Measurements from ENCODE around the gene ARID1B. TPM values are rescaled to one million over a fixed set of nuclear protein-coding genes. Genes with fewer than 3 reads are reported as not detected.

ARID1B gene
- total RNA-seq, 4 donors from 2014 or later: 157 to 315 (median 206) TPM

DNA sequence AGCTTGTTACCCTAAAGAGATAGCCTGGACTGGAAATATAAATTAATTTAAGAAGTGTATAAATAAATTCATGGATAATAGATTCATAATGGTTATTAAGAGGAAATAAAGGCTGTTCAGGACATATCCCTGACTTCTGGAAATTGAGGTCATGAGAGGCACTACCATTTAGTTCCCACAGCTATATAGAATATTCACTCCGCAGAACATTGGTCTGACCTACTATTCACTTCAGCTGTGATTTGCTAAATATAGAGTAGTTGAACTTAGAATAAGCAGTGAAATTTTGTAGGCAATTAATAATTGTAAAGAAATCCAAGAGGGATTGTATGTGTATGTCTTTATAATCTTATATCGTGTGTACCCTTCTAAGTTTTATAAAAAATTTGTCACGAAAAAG, 112.8 kb downstream of the ARID1B start:
- H3K27me3 ChIP-seq: no peaks in the 10 kb centered on the region
- H3K27ac ChIP-seq: no peak overlapping the region
- H3K36me3 ChIP-seq: no peaks in the 10 kb centered on the region
- TF ChIP-seq, protein P1, sequence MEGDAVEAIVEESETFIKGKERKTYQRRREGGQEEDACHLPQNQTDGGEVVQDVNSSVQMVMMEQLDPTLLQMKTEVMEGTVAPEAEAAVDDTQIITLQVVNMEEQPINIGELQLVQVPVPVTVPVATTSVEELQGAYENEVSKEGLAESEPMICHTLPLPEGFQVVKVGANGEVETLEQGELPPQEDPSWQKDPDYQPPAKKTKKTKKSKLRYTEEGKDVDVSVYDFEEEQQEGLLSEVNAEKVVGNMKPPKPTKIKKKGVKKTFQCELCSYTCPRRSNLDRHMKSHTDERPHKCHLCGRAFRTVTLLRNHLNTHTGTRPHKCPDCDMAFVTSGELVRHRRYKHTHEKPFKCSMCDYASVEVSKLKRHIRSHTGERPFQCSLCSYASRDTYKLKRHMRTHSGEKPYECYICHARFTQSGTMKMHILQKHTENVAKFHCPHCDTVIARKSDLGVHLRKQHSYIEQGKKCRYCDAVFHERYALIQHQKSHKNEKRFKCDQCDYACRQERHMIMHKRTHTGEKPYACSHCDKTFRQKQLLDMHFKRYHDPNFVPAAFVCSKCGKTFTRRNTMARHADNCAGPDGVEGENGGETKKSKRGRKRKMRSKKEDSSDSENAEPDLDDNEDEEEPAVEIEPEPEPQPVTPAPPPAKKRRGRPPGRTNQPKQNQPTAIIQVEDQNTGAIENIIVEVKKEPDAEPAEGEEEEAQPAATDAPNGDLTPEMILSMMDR (IDR thresholded peaks at IDR 0.05): no peak
- no peak overlapping the region for H3K4me3 ChIP-seq (replicated peaks in 1 of 3)
- H3K4me1 ChIP-seq: peaks cover 26 to 32% of the 10 kb centered on the region in 2 donors
- no peaks in the 10 kb centered on the region for H3K9me3 ChIP-seq
- 96 to 98% methylated on average over 3 of the region's 3 CpGs for WGBS, 2 donors
- intact Hi-C loops (cut with DNase I): no loop called here
- no peak for DNase-seq

DNA sequence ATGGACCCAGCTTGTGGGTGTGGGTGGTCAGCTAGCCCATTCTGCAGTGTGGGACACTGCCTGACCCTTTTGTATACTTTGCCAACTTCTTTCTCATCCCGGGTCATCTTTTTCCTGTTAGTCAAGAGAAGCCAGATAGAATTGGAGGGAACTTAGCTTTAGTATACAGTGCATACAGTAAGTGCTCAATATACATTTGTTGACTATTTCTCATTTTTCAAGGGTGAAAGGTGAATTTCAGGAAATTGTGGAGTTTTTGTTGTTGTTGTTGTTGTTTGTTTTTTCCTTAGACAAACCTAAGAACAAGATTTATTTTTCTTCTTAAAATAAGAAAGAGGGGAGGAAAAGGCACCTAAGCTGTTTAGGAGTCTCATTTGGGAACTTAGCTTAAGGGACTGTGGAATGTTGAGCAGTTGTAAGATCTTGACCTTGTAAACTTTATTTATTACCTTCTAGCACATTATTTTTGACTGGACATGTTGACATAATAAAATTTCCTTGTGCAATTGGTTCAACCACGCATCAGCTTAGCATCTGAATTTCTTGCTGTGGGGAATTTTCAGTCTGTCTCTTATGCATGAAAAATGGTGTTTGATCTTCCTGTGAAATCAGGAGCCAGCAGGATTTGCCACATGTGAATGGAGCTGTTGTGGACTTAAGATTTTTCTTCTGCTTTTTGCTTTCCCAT, 113.6 kb downstream of the ARID1B start:
- peaks cover 26 to 37% of the 10 kb centered on the region in 2 donors for H3K4me1 ChIP-seq

DNA sequence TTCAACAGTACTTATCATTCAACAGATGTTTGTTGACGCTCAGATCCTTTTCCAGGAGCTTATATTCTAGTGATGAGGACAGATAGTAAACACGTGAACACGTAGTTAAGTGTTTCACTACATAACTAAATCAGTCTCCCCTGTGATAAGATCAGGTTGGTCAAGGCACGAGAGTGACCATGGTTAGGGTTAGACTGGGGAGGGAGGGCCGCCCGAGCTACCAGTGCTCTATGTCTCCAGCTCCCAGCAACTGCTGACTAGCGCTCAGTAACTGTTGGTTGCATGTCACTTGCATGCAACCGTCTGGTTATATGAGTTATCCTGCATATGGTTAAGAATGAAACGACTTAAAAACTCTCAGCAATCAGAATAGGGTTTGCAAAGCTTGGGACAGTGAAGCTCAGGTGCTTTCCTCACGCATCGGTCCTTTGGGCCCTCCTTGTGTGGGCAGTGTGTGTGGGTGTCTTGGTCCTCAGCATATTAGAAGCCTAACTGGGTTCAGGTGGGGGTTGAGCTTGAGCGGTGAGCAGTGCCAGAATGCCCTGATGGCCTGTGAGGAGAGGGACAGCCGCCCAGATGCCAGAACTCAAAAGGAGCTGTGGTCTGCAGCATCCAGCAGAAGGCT, 120.8 kb downstream of the ARID1B start:
- DNase-seq: no peak
- Histone ChIP-seq H3K9me3 (no peaks in the 10 kb centered on the region), H3K4me3 (replicated peaks in 1 of 3) (no peak overlapping the region), H3K36me3 (no peaks in the 10 kb centered on the region), H3K27me3 (no peaks in the 10 kb centered on the region), H3K27ac (no peak overlapping the region), H3K4me1 (peaks cover 21 to 47% of the 10 kb centered on the region in 2 donors)
- TF ChIP-seq POLR2A (IDR thresholded peaks at IDR 0.05): no peak
- TF ChIP-seq, protein P1 (IDR thresholded peaks at IDR 0.05): no peak
- intact Hi-C loops (cut with DNase I): no loop called here
- 95 to 96% methylated on average over 13 of the region's 13 CpGs for WGBS, 2 donors

More for the DNA sequence above, 113.6 kb downstream of the ARID1B start:
- Histone ChIP-seq H3K36me3 (no peaks in the 10 kb centered on the region), H3K27me3 (no peaks in the 10 kb centered on the region), H3K9me3 (no peaks in the 10 kb centered on the region), H3K4me3 (replicated peaks in 1 of 3) (no peak overlapping the region), H3K27ac (no peak overlapping the region)
- intact Hi-C loops (cut with DNase I): no loop called here
- TF ChIP-seq POLR2A (IDR thresholded peaks at IDR 0.05): no peak
- TF ChIP-seq, protein P1 (IDR thresholded peaks at IDR 0.05): no peak
- 56 to 62% methylated on average over 2 of the region's 2 CpGs for WGBS, 2 donors
- DNase-seq: no peak

- Histone ChIP-seq H3K36me3 (no peaks in the 10 kb centered on the region), H3K27ac (no peak overlapping the region), H3K27me3 (no peaks in the 10 kb centered on the region), H3K9me3 (no peaks in the 10 kb centered on the region), H3K4me1 (peaks cover 21 to 47% of the 10 kb centered on the region in 2 donors), H3K4me3 (replicated peaks in 1 of 3) (no peak overlapping the region)
- TF ChIP-seq, protein P1 (IDR thresholded peaks at IDR 0.05): no peak
- no peak for TF ChIP-seq POLR2A (IDR thresholded peaks at IDR 0.05)
- no peak for DNase-seq
- intact Hi-C loops (cut with DNase I): no loop called here
- WGBS, 2 donors: 96 to 97% methylated on average over 4 of the region's 4 CpGs
Measured at GRCh38 chr6:156899071-156899470, 121.9 kb downstream of the ARID1B start.

DNA sequence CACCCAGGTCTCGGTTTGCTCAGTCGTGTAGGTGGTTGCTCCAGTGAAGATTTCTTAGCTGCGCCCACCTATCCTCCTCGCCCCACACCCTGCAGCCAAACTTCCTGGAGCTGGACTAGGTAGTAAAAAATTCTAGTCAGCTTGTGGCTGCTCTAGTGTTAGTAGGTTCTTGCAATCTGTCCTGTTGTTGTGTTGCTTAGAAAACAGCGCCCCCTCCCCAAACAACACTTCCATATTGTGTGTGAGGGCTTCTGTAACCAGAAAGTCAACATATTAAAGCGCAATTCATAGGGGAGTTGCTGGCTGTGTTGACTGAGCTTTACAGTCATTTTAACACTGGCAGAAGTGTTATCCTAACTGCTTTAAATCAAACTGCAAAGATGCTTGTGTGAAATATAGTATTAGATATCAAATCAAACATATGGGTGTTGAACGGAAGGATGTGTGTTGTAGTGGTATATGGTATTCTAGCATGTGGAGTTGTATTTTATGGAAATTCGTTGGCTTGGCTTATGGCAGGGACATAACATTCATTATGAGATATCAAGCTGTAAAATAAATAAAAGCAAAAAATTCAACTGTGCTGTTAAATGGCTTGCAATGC, 122.5 kb downstream of the ARID1B start:
- Histone ChIP-seq H3K27me3 (no peaks in the 10 kb centered on the region), H3K36me3 (no peaks in the 10 kb centered on the region), H3K27ac (no peak overlapping the region), H3K9me3 (no peaks in the 10 kb centered on the region), H3K4me3 (replicated peaks in 1 of 3) (no peak overlapping the region), H3K4me1 (peaks cover 21 to 45% of the 10 kb centered on the region in 2 donors)
- 92 to 95% methylated on average over 7 to 8 of the region's 8 CpGs for WGBS, 2 donors
- no peak for DNase-seq
- intact Hi-C loops (cut with DNase I): no loop called here
- TF ChIP-seq POLR2A (IDR thresholded peaks at IDR 0.05): no peak
- TF ChIP-seq, protein P1 (IDR thresholded peaks at IDR 0.05): no peak
